GM12891 (cell line): Measurements from ENCODE around the gene LGALS16.
A peak's percentile ranks its signal among the peaks of the same experiment; 100 is the strongest.
"Not testable (repeated sequence)": the region's sequence is repeated elsewhere in the genome, so short reads cannot be mapped to it uniquely, and the experiment has no call there.

Experiments
- DNase-seq: peaks from one replicate; pipeline ENCODE4 v3.0.0; 2011; ENCODE audit warnings: low spot score; ENCODE audit not compliant: insufficient read length
- FAIRE-seq: peaks from 2 replicates; lab custom pipeline; 2011; peaks lifted over from hg19 to GRCh38; lab: Jason Lieb, UNC
- PAX5 ChIP-seq: IDR thresholded peaks from 2 replicates; pipeline ENCODE4 v1.6.1; 2011; ENCODE audit warnings: low read length, moderate library complexity, mild to moderate bottlenecking; ENCODE audit not compliant: insufficient read depth, severe bottlenecking
- POLR2A ChIP-seq: IDR thresholded peaks from 2 replicates; pipeline ENCODE4 v1.6.1; 2011; ENCODE audit warnings: low read depth, low read length, control low read depth
- POLR2AphosphoS5 ChIP-seq: IDR thresholded peaks from 2 replicates; pipeline ENCODE4 v1.6.1; 2011; ENCODE audit warnings: low read depth, low read length, control low read depth
- POU2F2 ChIP-seq: IDR thresholded peaks from 2 replicates; pipeline ENCODE4 v1.6.1; 2011; ENCODE audit warnings: low read depth, mild to moderate bottlenecking, control low read depth, low read length, moderate library complexity
- SPI1 ChIP-seq: IDR thresholded peaks from 2 replicates; pipeline ENCODE4 v1.6.1; 2011; ENCODE audit warnings: low read depth, low read length, control low read depth
- TAF1 ChIP-seq: IDR thresholded peaks from 2 replicates; pipeline ENCODE4 v1.6.1; 2011; ENCODE audit warnings: low read depth, low read length, control low read depth

Gene LGALS16

DNA sequence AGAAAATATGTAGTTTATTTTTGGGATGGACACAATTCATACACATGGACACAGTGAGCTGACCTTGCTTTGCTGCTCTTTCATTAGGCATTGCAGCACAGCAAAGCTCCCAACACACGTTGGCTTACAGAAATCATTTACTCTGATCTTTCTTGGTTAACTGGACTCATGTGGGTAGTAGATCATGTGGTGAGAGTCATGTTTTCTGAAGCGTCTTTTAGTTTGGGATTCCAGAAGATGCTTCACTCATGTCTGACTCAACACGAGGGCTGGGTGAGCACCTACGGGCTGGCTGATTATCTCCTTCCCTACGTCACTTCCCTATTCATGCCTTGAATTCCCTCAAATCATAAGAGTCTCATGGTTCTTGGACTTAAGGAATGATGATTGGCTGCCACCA is 12.1 kb upstream of the LGALS16 start:
- DNase-seq (no peak), FAIRE-seq (no peak)

GRCh38 chr19:39645800-39646411 is 9.8 kb upstream of the LGALS16 start:
- FAIRE-seq (no peak), DNase-seq (no peak)
- TF ChIP-seq TAF1, result no peak
- TF ChIP-seq POU2F2, result no peak
- no peak for TF ChIP-seq PAX5

More for the DNA sequence above, 12.1 kb upstream of the LGALS16 start:
- TF ChIP-seq SPI1 (no peak), TAF1 (no peak), POU2F2 (no peak), POLR2AphosphoS5 (no peak), PAX5 (no peak), POLR2A (no peak)

- TF ChIP-seq POU2F2 (no peak), SPI1 (no peak), TAF1 (no peak), PAX5 (no peak), POLR2A (no peak), POLR2AphosphoS5 (no peak)
- DNase-seq, result no peak
- no peak for FAIRE-seq
Observed at GRCh38 chr19:39647918-39648317, 7.8 kb upstream of the LGALS16 start.

DNA sequence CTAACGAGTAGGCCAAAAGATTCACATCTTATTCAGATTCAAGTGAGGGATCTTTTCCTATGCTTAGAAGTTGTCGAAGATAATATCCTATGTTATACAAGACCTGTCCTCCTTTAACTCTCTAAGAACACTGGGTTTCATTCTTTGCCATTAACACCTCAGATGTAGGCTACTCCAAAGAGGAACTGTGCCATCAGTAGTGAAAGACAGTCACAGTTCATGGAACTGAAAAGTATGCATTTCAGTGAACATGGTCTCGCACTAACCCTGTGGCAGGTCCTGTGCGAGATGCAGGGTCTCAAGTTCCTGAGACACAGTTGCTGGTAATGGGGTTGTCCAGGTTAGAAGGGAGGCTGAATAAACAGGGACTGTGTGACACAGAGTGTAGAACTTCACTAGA is 4.1 kb downstream of the LGALS16 start:
- TF ChIP-seq POU2F2 (no peak), SPI1 (peak; percentile 85), TAF1 (no peak), POLR2AphosphoS5 (no peak)
- FAIRE-seq (peak; percentile 23), DNase-seq (no peak)

DNA sequence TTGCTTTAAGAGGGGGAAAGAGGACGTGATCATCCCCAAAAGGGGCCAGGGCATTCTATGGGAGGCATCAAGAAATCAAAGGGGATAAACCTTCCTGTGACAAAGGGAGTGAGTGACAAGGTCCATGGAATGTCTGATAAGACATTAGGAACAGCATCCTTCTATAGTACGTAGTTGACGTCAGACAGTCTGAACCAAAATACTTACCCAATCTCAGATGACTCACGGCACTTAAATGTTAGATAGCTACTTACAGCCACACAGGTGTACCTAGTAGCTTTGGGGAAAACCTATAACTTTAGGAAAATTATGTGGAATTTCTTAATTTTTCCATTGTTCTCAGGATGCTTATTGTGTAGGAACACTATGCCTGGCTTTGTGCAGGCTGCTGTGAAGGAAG is 4.9 kb downstream of the LGALS16 start:
- FAIRE-seq (no peak), DNase-seq (no peak)
- TF ChIP-seq TAF1 (no peak), POU2F2 (no peak), POLR2AphosphoS5 (no peak), POLR2A (no peak), PAX5 (no peak), SPI1 (no peak)

DNA sequence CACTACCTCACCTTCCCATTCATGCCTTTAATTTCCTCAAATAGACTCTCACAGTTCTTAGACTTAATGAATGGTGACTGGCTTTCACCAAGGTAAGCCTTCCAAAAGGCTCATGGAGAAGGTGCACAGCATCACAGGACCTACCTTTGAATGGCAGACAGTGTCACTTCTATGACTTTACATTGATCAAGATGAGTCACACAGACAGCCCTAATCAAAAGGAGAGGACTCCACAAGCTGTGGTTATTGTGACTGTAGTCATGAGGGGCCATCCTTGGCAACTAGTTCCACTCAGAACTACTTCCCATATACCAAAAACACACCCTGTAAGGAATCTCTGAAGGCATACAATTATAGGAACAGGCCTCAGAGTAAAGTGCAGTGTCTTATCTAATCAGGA is 5.9 kb downstream of the LGALS16 start:
- DNase-seq (no peak), FAIRE-seq (no peak)
- no peak for TF ChIP-seq POLR2AphosphoS5
- no peak for TF ChIP-seq POLR2A
- TF ChIP-seq TAF1, result no peak
- no peak for TF ChIP-seq SPI1
- no peak for TF ChIP-seq PAX5
- TF ChIP-seq POU2F2, result no peak

DNA sequence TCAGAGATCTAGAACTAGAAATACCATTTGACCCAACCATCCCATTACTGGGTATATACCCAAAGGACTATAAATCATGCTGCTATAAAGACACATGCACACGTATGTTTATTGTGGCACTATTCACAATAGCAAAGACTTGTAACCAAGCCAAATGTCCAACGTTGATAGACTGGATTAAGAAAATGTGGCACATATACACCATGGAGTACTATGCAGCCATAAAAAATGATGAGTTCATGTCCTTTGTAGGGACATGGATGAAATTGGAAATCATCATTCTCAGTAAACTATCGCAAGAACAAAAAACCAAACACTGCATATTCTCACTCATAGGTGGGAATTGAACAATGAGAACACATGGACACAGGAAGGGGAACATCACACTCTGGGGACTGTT is 14.1 kb downstream of the LGALS16 start:
- DNase-seq, FAIRE-seq: not testable (repeated sequence)

DNA sequence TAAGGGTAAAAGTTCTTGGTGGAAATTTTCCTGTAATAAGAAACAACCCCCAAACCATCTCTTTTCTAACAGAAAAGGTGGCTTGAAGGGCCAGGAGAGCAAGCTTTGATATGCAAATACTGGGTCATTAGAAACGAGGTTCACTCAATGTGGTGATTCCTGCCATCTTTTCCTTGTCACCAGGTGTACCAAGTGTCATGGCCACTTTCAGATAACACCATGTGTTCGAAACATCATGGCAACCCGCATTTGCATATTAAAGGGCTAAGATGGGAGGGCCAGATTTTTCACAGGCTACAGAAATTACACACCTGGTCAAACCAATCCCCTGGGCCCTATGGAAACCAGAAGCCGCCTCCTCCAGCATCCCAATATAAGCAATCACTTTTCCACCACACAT is 15.3 kb downstream of the LGALS16 start:
- DNase-seq (no peak), FAIRE-seq (no peak)
- TF ChIP-seq POU2F2, result 0 out of 2 replicates have a peak, but pooled peaks have one; percentile 17
- no peak for TF ChIP-seq SPI1

- FAIRE-seq (peak; percentile 91), DNase-seq (no peak)
- TF ChIP-seq POLR2AphosphoS5, result no peak
Observed at GRCh38 chr19:39671739-39672363, 16.1 kb downstream of the LGALS16 start.

GRCh38 chr19:39672473-39672872 is 16.8 kb downstream of the LGALS16 start:
- TF ChIP-seq POLR2AphosphoS5, result no peak
- no peak for TF ChIP-seq POLR2A
- TF ChIP-seq SPI1, result no peak
- no peak for TF ChIP-seq PAX5
- no peak for TF ChIP-seq POU2F2
- no peak for TF ChIP-seq TAF1
- FAIRE-seq, result peak; percentile 26
- DNase-seq, result no peak

DNA sequence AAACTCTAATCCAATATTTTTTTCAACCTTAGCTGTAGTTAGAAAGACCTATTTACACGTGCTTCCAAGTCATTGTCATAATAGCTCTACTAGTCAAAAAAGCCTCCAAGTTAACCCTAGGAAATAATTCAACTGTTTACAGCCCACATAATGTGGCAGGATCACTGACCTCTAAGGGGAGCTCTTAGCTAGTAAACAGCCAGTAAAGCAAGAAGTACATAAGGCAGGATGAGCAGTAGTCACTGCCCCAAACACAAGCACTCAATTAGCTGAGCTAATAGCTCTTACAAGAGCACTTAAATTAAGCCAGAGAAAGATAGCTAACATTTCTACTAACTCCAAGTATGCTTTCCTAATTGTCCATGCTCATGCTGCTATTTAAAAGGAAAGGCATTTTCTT is 18.1 kb downstream of the LGALS16 start:
- peak; percentile 80 for FAIRE-seq
- DNase-seq, result not testable (repeated sequence)
